PC-3 (cell line): ENCODE data around the gene NDUFAF2. TPM values are rescaled to one million over a fixed set of nuclear protein-coding genes. Genes with fewer than 3 reads are reported as not detected.

Experiments
- ATAC-seq: fragments of 200-7000 bp; cut with Tn5 transposase; 2 replicates; pipeline ENCODE4 v1.9.1; 2020; ENCODE audit warnings: mild to moderate bottlenecking, moderate library complexity
- BruUV-seq: library from RNA; stranded (reverse); fragments of 400-500 nt; replicated peaks from 2 replicates; lab custom pipeline; 2021; lab: Mats Ljungman, UMichigan
- CTCF ChIA-PET: fragments of 300-600 bp; sonication (Branson Sonifier 250); formaldehyde crosslinking; loops from one replicate; lab custom pipeline; 2022; ENCODE audit warnings: antibody characterized with exemption; lab: Charles Lee
- POLR2A ChIA-PET: fragments of 300-600 bp; sonication (Branson Sonifier 250); formaldehyde crosslinking; loops from one replicate; lab custom pipeline; 2022; ENCODE audit warnings: antibody characterized with exemption; ENCODE audit not compliant: unreplicated experiment; lab: Charles Lee
- DNase-seq: peaks from one replicate; pipeline ENCODE4 v3.0.0-alpha.2; 2015
- H2AFZ ChIP-seq: fragments of 300-600 bp; sonication (generic); 2 replicates; pipeline ENCODE4 v1.6.0; 2016; ENCODE audit warnings: antibody characterized with exemption, low read length
- H3F3A ChIP-seq: fragments of 300-600 bp; sonication (generic); one replicate; pipeline ENCODE4 v1.6.0; 2017; ENCODE audit warnings: antibody characterized with exemption, low read length, control low read depth, mild to moderate bottlenecking; ENCODE audit not compliant: unreplicated experiment
- H3K27ac ChIP-seq: fragments of 300-600 bp; sonication (generic); 2 replicates; pipeline ENCODE4 v1.5.1; 2016; ENCODE audit warnings: mild to moderate bottlenecking, low read length
- H3K27me3 ChIP-seq: fragments of 300-600 bp; sonication (generic); 2 replicates; pipeline ENCODE4 v1.6.1; 2016; ENCODE audit warnings: low read length, mixed read lengths
- H3K36me3 ChIP-seq: fragments of 300-600 bp; sonication (generic); 2 replicates; pipeline ENCODE4 v1.6.1; 2016; ENCODE audit warnings: low read depth, mixed run types, low read length, mixed read lengths
- H3K4me1 ChIP-seq: fragments of 300-600 bp; sonication (generic); 2 replicates; pipeline ENCODE4 v1.5.1; 2016; ENCODE audit warnings: low read length; ENCODE audit not compliant: insufficient read depth
- H3K4me2 ChIP-seq: fragments of 300-600 bp; sonication (generic); 2 replicates; pipeline ENCODE4 v1.6.0; 2016; ENCODE audit warnings: low read length
- H3K4me3 ChIP-seq: fragments of 300-600 bp; sonication (generic); 2 replicates; pipeline ENCODE4 v1.5.1; 2016; ENCODE audit warnings: mild to moderate bottlenecking, low read length, mixed read lengths
- H3K79me2 ChIP-seq: fragments of 300-600 bp; sonication (generic); 2 replicates; pipeline ENCODE4 v1.6.1; 2017; ENCODE audit warnings: low read length, mixed read lengths
- H3K9ac ChIP-seq: fragments of 300-600 bp; sonication (generic); 2 replicates; pipeline ENCODE4 v1.6.0; 2016; ENCODE audit warnings: mild to moderate bottlenecking, low read length
- H3K9me2 ChIP-seq: fragments of 300-600 bp; sonication (generic); replicated peaks from 2 replicates; pipeline ENCODE4 v1.6.1; 2016; ENCODE audit warnings: mixed run types, low read length, mixed read lengths
- H3K9me3 ChIP-seq: fragments of 300-600 bp; sonication (generic); 2 replicates; pipeline ENCODE4 v1.6.1; 2016; ENCODE audit warnings: low read length, mixed read lengths
- H4K20me1 ChIP-seq: fragments of 300-600 bp; sonication (generic); 2 replicates; pipeline ENCODE4 v1.6.1; 2016; ENCODE audit warnings: low read length, mixed read lengths
- EZH2 ChIP-seq: fragments of 300-600 bp; sonication (generic); IDR thresholded peaks from one replicate; pipeline ENCODE4 v1.6.1; 2017; ENCODE audit warnings: antibody characterized with exemption, mild to moderate bottlenecking, low read length; ENCODE audit not compliant: unreplicated experiment
- EZH2phosphoT487 ChIP-seq: fragments of 300-600 bp; sonication (generic); IDR thresholded peaks from 2 replicates; pipeline ENCODE4 v1.6.1; 2018; ENCODE audit warnings: mild to moderate bottlenecking, antibody characterized with exemption, low read length, borderline replicate concordance
- intact Hi-C: fragments of 100-400 bp; cut with micrococcal nuclease; formaldehyde crosslinking; loops from 2 replicates; pipeline ENCODE4 v1.9.0; 2023
- total RNA-seq: library from RNA; depleted of rRNA; stranded (reverse); fragments of >200 nt; gene quantifications from 2 replicates; pipeline ENCODE4 v1.2.3, GENCODE V29; 2014
- TF ChIP-seq, protein P1 (sequence below): fragments of 300-600 bp; sonication (generic); conservative IDR thresholded peaks from 2 replicates; pipeline ENCODE4 v1.5.1; 2017; ENCODE audit warnings: antibody characterized with exemption, low read depth, mild to moderate bottlenecking, low read length

The NDUFAF2 gene
- total RNA-seq, 1 experiment from 2014 or later: 41.9 TPM

DNA sequence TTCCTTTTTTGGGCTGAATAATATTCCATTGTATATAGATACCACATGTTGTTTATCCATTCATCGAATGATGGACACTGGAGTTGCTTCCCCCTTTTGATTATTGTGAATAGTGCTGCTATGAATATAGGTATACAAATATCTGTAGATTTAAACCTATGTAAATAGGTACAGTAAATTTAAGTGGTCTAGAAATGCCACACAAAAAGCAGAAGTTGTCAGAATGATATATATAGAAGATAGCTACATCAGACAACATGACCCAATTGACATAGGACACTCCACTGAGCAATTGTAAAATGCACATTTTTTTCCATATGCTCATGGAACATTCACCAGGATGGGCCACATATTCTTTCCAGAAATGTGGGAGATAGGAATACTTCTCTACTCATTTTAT, 139.7 kb downstream of the NDUFAF2 start:
- H3K4me1 ChIP-seq: no peaks in the 10 kb centered on the region
- no peaks in the 10 kb centered on the region for H3F3A ChIP-seq
- no peak overlapping the region for H3K27ac ChIP-seq
- DNase-seq: no peak
- H3K4me3 ChIP-seq: no peak overlapping the region
- ATAC-seq: no peak
- H3K9me3 ChIP-seq: no peaks in the 10 kb centered on the region
- H2AFZ ChIP-seq: no peak overlapping the region
- H3K9ac ChIP-seq: no peak overlapping the region
- ChIA-PET POLR2A (no interaction called here), CTCF (no interaction called here)
- H3K36me3 ChIP-seq: no peaks in the 10 kb centered on the region
- 0 out of 2 replicates have a peak, but pooled peaks cover 4% of the 10 kb centered on the region for H3K79me2 ChIP-seq
- no TSS peak for BruUV-seq
- intact Hi-C loops: loop anchor here (5.0 kb wide), 1 partner anchor 38 kb away; no protein-coding TSS in a partner anchor
- no peaks in the 10 kb centered on the region for H3K9me2 ChIP-seq
- no peak overlapping the region for H3K4me2 ChIP-seq
- TF ChIP-seq EZH2phosphoT487 (no peak), EZH2 (no peak)
- TF ChIP-seq, protein P1, sequence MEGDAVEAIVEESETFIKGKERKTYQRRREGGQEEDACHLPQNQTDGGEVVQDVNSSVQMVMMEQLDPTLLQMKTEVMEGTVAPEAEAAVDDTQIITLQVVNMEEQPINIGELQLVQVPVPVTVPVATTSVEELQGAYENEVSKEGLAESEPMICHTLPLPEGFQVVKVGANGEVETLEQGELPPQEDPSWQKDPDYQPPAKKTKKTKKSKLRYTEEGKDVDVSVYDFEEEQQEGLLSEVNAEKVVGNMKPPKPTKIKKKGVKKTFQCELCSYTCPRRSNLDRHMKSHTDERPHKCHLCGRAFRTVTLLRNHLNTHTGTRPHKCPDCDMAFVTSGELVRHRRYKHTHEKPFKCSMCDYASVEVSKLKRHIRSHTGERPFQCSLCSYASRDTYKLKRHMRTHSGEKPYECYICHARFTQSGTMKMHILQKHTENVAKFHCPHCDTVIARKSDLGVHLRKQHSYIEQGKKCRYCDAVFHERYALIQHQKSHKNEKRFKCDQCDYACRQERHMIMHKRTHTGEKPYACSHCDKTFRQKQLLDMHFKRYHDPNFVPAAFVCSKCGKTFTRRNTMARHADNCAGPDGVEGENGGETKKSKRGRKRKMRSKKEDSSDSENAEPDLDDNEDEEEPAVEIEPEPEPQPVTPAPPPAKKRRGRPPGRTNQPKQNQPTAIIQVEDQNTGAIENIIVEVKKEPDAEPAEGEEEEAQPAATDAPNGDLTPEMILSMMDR: no peak
- no peaks in the 10 kb centered on the region for H4K20me1 ChIP-seq
- no peaks in the 10 kb centered on the region for H3K27me3 ChIP-seq

DNA sequence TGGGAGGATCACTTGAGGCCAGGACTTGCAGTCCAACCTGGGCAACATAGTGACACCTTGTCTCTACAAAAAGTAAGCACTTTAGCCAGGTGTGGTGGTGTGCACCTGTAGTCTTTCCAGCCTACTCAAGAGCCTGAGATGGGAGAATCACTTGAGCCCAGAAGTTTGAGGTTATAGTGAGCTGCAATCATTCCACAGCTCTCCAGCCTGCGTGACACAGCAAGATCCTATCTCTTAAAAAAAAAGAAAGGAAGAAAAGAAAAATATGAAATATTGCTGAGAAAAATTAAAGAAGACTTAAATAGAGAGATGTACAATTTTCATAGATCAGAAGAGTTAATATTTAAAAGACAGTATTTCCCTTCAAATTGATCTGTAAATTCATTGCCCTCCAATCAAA, 140.9 kb downstream of the NDUFAF2 start:
- no peak for DNase-seq
- no peak overlapping the region for H3K4me3 ChIP-seq
- no peaks in the 10 kb centered on the region for H3K9me3 ChIP-seq
- H3K27me3 ChIP-seq: no peaks in the 10 kb centered on the region
- H3K4me2 ChIP-seq: no peak overlapping the region
- H3K79me2 ChIP-seq: 0 out of 2 replicates have a peak, but pooled peaks cover 4% of the 10 kb centered on the region
- TF ChIP-seq, protein P1: no peak
- TF ChIP-seq EZH2phosphoT487: no peak
- no peak for TF ChIP-seq EZH2
- intact Hi-C loops: loop anchor here (5.0 kb wide), 1 partner anchor 36 kb away; no protein-coding TSS in a partner anchor
- ATAC-seq: no peak
- no peaks in the 10 kb centered on the region for H4K20me1 ChIP-seq
- H3K9me2 ChIP-seq: no peaks in the 10 kb centered on the region
- no peak overlapping the region for H2AFZ ChIP-seq
- no peak overlapping the region for H3K27ac ChIP-seq
- ChIA-PET POLR2A (no interaction called here), CTCF (no interaction called here)
- no peak overlapping the region for H3K9ac ChIP-seq
- H3K4me1 ChIP-seq: 0 out of 2 replicates have a peak, but pooled peaks cover 3% of the 10 kb centered on the region
- BruUV-seq: no TSS peak
- no peaks in the 10 kb centered on the region for H3K36me3 ChIP-seq
- H3F3A ChIP-seq: no peaks in the 10 kb centered on the region

DNA sequence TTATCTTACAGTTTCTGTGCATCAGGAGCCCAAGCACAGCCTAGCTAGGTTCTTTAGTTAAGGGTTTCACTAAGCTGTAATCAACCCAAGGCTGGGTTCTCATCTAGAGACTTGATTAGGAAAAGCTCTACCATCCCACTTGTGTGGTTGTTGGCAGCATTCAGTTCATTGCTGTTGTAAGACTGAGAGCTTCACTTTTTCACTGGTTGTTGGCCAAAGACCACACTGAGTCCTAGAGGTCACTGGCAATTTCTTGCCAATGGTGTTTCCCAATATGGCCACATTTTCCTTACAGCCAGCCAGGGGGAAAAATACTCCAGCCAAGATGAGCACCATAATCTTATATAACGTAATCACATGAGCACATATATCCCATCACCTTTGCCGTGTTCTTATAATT, 142.9 kb downstream of the NDUFAF2 start:
- no peaks in the 10 kb centered on the region for H3K9me2 ChIP-seq
- no peaks in the 10 kb centered on the region for H3F3A ChIP-seq
- BruUV-seq: no TSS peak
- intact Hi-C loops: loop anchor here (5.0 kb wide), 1 partner anchor 34 kb away; no protein-coding TSS in a partner anchor
- CTCF ChIA-PET: no interaction called here
- 0 out of 2 replicates have a peak, but pooled peaks cover 3% of the 10 kb centered on the region for H3K4me1 ChIP-seq
- no peak overlapping the region for H3K4me2 ChIP-seq
- no peaks in the 10 kb centered on the region for H3K36me3 ChIP-seq
- H3K27me3 ChIP-seq: no peaks in the 10 kb centered on the region
- POLR2A ChIA-PET: no interaction called here
- no peaks in the 10 kb centered on the region for H4K20me1 ChIP-seq
- no peak overlapping the region for H3K4me3 ChIP-seq
- DNase-seq (no peak), ATAC-seq (no peak)
- H3K9me3 ChIP-seq: no peaks in the 10 kb centered on the region
- TF ChIP-seq, protein P1: no peak
- TF ChIP-seq EZH2phosphoT487 (no peak), EZH2 (no peak)
- H3K9ac ChIP-seq: no peak overlapping the region
- H3K79me2 ChIP-seq: 0 out of 2 replicates have a peak, but pooled peaks cover 4% of the 10 kb centered on the region
- no peak overlapping the region for H3K27ac ChIP-seq
- no peak overlapping the region for H2AFZ ChIP-seq
